NB4 (cell line): ENCODE data around the gene BCAN.

Experiments
- DNase-seq: peaks from one replicate; pipeline ENCODE4 v3.0.0; 2010; ENCODE audit warnings: low read depth
- H3K4me3 ChIP-seq: one replicate; pipeline ENCODE4 v1.5.1; 2011; ENCODE audit warnings: mild to moderate bottlenecking, low read depth, low read length, moderate library complexity
- CTCF ChIP-seq: IDR thresholded peaks from one replicate; pipeline ENCODE4 v1.5.1; 2012; ENCODE audit warnings: low read depth, low read length
- MAX ChIP-seq: IDR thresholded peaks from 2 replicates; pipeline ENCODE4 v1.6.1; 2011; ENCODE audit warnings: low read depth, low read length
- MYC ChIP-seq: IDR thresholded peaks from 2 replicates; pipeline ENCODE4 v1.6.1; 2011; ENCODE audit warnings: low read depth, low read length
- POLR2A ChIP-seq: IDR thresholded peaks from 2 replicates; pipeline ENCODE4 v1.6.1; 2011; ENCODE audit warnings: mild to moderate bottlenecking; ENCODE audit not compliant: insufficient read length; ENCODE audit errors: extremely low read depth

The BCAN gene

GRCh38 chr1:156648496-156648895 is 6.6 kb downstream of the BCAN start:
- no peak overlapping the region for H3K4me3 ChIP-seq
- no peak for DNase-seq
- TF ChIP-seq CTCF: no peak
- TF ChIP-seq MAX: no peak
- TF ChIP-seq POLR2A: no peak
- TF ChIP-seq MYC: no peak

GRCh38 chr1:156648951-156649350 is 7.0 kb downstream of the BCAN start:
- DNase-seq: no peak
- no peak overlapping the region for H3K4me3 ChIP-seq
- TF ChIP-seq CTCF (no peak), MAX (no peak), POLR2A (no peak), MYC (no peak)

GRCh38 chr1:156652131-156652991 is 10.4 kb downstream of the BCAN start:
- no peak overlapping the region for H3K4me3 ChIP-seq
- peak; percentile 56 for DNase-seq
- no peak for TF ChIP-seq MYC
- TF ChIP-seq MAX: no peak; the same call in 1 of the 2 replicates
- no peak for TF ChIP-seq POLR2A

- DNase-seq: no peak
- no peak overlapping the region for H3K4me3 ChIP-seq
- TF ChIP-seq POLR2A (no peak), MAX (no peak), CTCF (no peak), MYC (no peak)
Measured at GRCh38 chr1:156652992-156653355, 11.1 kb downstream of the BCAN start.

- TF ChIP-seq MAX: no peak
- no peak for TF ChIP-seq POLR2A
- no peak for TF ChIP-seq CTCF
- no peak for DNase-seq
Measured at GRCh38 chr1:156654700-156655099, 12.8 kb downstream of the BCAN start.

GRCh38 chr1:156655151-156655903 is 13.4 kb downstream of the BCAN start:
- no peak overlapping the region for H3K4me3 ChIP-seq
- TF ChIP-seq POLR2A (no peak), MAX (no peak), CTCF (no peak), MYC (no peak)
- DNase-seq: no peak

More at GRCh38 chr1:156654700-156655099, 12.8 kb downstream of the BCAN start:
- H3K4me3 ChIP-seq: no peak overlapping the region
